ENCODE results near the gene PTCH2. TPM values are rescaled to one million over a fixed set of nuclear protein-coding genes. Genes with fewer than 3 reads are reported as not detected.

PTCH2 gene
- total RNA-seq, 5 donors from 2014 or later (not counting 1 experiment from before 2014, with no cell fraction given), result 0.89 to 2.3 (median 1.3) TPM

DNA sequence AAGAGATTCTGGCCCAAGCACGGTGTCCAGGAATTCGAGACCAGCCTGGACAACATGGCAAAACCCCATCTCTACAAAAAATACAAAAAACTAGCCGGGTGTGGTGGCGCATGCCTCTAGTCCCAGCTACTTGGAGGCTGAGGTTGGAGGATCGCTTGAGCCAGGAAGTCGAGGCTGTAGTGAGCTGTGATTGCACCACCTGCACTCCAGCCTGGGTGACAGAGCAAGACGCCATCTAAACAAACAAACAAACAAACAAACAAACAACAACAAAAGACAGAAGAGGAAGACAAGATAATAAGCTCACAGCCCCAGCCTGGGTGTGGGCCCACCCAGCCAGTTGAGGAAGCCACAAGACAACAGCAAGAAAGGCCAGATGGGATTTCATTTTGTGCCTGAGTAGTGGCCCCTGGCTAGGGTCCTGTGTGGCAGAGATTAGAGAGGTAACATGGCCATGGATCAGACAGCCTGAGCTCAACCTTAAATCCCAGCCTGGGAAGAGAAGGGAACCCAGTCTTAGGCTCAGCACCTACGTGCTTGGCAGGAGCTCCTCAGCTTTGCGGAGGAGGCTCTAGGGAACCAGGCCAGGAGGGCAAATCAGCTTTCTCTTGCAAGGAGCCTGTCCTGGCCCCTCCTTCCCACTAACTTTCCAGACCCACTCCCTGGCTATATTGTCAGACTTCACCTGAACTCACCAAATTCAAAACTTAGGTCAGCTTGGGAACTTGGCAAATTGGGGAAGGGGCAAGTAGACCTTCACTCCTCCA, 50.1 kb downstream of the PTCH2 start:
- Histone ChIP-seq H3K4me1 (ENCODE audit: control insufficient read depth in 1 of 2, extremely low read depth in 1 of 2, insufficient read depth in 2 of 2, low read length in 2 of 2) (no peaks in the 10 kb centered on the region), H3K27me3 (replicated peaks in 1 of 2; ENCODE audit: control insufficient read depth in 2 of 2, extremely low read depth in 1 of 2, insufficient read depth in 2 of 2, low read length in 1 of 2) (no peaks in the 10 kb centered on the region), H3K27ac (ENCODE audit: low read length) (no peak overlapping the region), H3K36me3 (ENCODE audit: control insufficient read depth in 2 of 2, extremely low read depth in 1 of 2, insufficient read depth in 1 of 2, low read length in 1 of 2) (no peaks in the 10 kb centered on the region), H3K4me3 (ENCODE audit: control insufficient read depth in 1 of 2, extremely low read depth in 1 of 2, low read length in 1 of 2) (no peak overlapping the region), H3K9me3 (no peaks in the 10 kb centered on the region)
- Mint-ChIP-seq H3K4me3 (no peak overlapping the region), H3K36me3 (no peaks in the 10 kb centered on the region), H3K4me1 (no peaks in the 10 kb centered on the region), H3K27me3 (no peaks in the 10 kb centered on the region), H3K27ac (no peak overlapping the region), H3K9me3 (no peaks in the 10 kb centered on the region)
- POLR2A ChIA-PET, result no interaction called here
- CTCF ChIA-PET, result interaction anchor here (0.6 to 1.2 kb wide), 5 partner anchors 17 to 511 kb away, joined by 3 to 5 read pairs (median 4); partner anchors contain the start of gene RPS8 (in 1 of the 2)
- ATAC-seq (replicated peaks in 1 of 4), result no peak
- WGBS (ENCODE audit: insufficient coverage), result 79% methylated on average over 2 of the region's 9 CpGs
- no peak for DNase-seq

DNA sequence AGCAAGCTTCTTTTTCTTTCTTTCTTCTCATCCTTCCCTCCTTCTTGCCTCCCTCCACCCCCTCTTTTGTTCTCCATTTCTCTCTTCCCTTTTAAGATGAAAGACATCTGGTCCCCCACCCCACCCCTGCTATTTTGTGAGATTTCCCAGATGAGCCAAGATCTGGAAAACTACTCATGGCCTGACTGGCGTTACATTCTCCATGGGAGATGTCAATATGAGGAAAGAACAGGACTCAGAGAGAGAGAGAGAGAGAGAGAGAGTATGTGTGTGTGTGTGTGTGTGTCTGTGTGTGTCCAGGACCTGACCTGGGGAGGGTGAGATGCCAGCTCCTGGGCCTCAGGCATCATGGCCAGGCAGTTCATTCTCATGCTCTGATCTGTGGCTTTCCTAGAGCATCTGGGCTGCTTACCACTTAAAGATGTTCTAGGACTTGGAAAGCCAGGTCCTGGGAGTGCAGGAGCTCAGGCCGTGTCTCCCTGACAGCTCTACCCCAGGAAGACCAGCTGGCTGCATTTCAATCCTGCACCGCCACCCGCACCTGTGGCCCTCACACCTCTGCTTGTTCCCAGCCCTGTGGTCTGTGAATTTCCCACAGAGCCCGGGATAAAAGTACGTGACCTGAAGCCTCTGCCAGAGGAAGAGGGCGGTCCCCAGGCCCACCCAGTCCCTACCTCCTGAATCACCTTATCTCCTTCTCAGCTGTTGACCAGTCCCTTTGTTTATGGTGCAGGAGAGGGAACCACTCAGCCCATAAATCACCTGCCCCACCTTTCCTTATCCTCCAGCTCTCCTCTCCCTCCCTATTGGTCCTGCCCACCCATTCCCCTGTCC, 51.9 kb downstream of the PTCH2 start:
- Histone ChIP-seq H3K36me3 (ENCODE audit: control insufficient read depth in 2 of 2, extremely low read depth in 1 of 2, insufficient read depth in 1 of 2, low read length in 1 of 2) (no peaks in the 10 kb centered on the region), H3K9me3 (no peaks in the 10 kb centered on the region), H3K27me3 (replicated peaks in 1 of 2; ENCODE audit: control insufficient read depth in 2 of 2, extremely low read depth in 1 of 2, insufficient read depth in 2 of 2, low read length in 1 of 2) (no peaks in the 10 kb centered on the region), H3K4me3 (ENCODE audit: control insufficient read depth in 1 of 2, extremely low read depth in 1 of 2, low read length in 1 of 2) (no peak overlapping the region), H3K27ac (ENCODE audit: low read length) (no peak overlapping the region), H3K4me1 (ENCODE audit: control insufficient read depth in 1 of 2, extremely low read depth in 1 of 2, insufficient read depth in 2 of 2, low read length in 2 of 2) (peaks cover 0 to 7% of the 10 kb centered on the region in 2 experiments)
- Mint-ChIP-seq H3K4me3 (no peak overlapping the region), H3K27me3 (no peaks in the 10 kb centered on the region), H3K4me1 (peaks cover 4 to 6% (median 4%) of the 10 kb centered on the region in 3 donors), H3K36me3 (no peaks in the 10 kb centered on the region), H3K27ac (peak overlapping the region in 1 of 2 donors; percentile 55), H3K9me3 (no peaks in the 10 kb centered on the region)
- 77% methylated on average over 6 of the region's 7 CpGs for WGBS (ENCODE audit: insufficient coverage)
- ATAC-seq (replicated peaks in 1 of 4) (no peak), DNase-seq (no peak)
- POLR2A ChIA-PET, result interaction anchor here (0.6 to 0.7 kb wide), 2 partner anchors 28 to 73 kb away, joined by 3 read pairs; no protein-coding TSS in a partner anchor
- CTCF ChIA-PET, result interaction anchor here in 1 of 2 donors (1.0 to 3.8 kb wide), 4 partner anchors 9 to 512 kb away, joined by 3 to 12 read pairs (median 6); partner anchors contain the start of gene PLK3

DNA sequence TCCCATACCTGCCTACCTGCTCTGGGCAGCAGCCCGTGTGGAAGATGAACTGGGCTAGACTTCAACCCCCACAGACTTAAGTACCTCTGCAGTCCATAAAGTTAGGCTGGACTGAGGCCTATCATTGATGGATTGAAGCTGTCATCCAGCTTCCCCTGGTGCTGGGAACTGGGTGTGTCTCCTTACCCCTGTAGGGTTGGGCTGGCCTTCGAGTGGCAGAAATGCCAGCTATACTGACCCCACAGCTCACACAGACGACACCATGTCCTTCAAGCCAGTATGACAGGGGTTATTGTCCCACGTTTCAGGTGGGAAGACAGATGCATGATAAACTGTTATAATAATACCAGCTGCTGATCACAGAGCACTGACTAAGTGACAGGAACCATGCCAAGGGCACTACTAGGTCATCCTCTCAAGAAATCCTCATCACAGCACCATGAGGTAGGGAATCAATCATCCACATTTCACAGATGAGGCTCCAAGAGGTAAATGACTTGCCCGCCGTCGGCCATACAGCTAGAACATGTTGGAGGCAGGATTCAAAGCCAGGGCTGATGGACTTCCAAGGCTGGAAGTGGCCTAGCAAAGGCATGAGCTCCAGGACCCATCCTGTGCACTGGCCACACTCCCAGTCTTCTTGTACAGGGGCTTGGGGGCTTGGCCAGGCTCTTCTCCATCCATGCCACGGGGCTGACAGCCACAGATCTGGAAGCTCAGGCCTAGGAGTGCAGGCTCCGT, 54.8 kb downstream of the PTCH2 start, which contains the start of gene BEST4:
Gene BEST4 (minus strand): TSS at position 51 of the 741 bp plus-strand sequence. CDS start 465 bp downstream, outside the sequence.
- ATAC-seq (replicated peaks in 1 of 4) (no peak), DNase-seq (no peak)
- peaks cover 25 to 27% (median 26%) of the 10 kb centered on the region in 3 donors for H3K4me1 Mint-ChIP-seq
- no peaks in the 10 kb centered on the region for H3K27me3 ChIP-seq (replicated peaks in 1 of 2; ENCODE audit: control insufficient read depth in 2 of 2, extremely low read depth in 1 of 2, insufficient read depth in 2 of 2, low read length in 1 of 2)
- no peaks in the 10 kb centered on the region for H3K9me3 Mint-ChIP-seq
- no peak within 1 kb of the TSS for H3K4me3 Mint-ChIP-seq
- no peak within 1 kb of the TSS for H3K4me3 ChIP-seq (ENCODE audit: control insufficient read depth in 1 of 2, extremely low read depth in 1 of 2, low read length in 1 of 2)
- H3K27ac ChIP-seq (ENCODE audit: low read length), result no peak within 1 kb of the TSS
- no peaks in the 10 kb centered on the region for H3K36me3 ChIP-seq (ENCODE audit: control insufficient read depth in 2 of 2, extremely low read depth in 1 of 2, insufficient read depth in 1 of 2, low read length in 1 of 2)
- no peaks in the 10 kb centered on the region for H3K27me3 Mint-ChIP-seq
- peak within 1 kb of the TSS; percentile 22 to 61 for H3K27ac Mint-ChIP-seq
- 97% methylated on average over 6 of the region's 9 CpGs for WGBS (ENCODE audit: insufficient coverage)
- H3K4me1 ChIP-seq (ENCODE audit: control insufficient read depth in 1 of 2, extremely low read depth in 1 of 2, insufficient read depth in 2 of 2, low read length in 2 of 2), result peaks cover 15 to 34% of the 10 kb centered on the region in 2 experiments
- H3K36me3 Mint-ChIP-seq, result no peaks in the 10 kb centered on the region
- no peaks in the 10 kb centered on the region for H3K9me3 ChIP-seq
- ChIA-PET POLR2A (interaction anchor here in 1 of 2 donors (0.6 kb wide), 1 partner anchor 14 kb away, joined by 4 read pairs; no protein-coding TSS in a partner anchor), CTCF (interaction anchor here (0.6 to 3.8 kb wide), 4 partner anchors 12 to 1812 kb away, joined by 3 to 12 read pairs (median 4); partner anchors contain the start of gene PLK3 (in 1 of the 2))

DNA sequence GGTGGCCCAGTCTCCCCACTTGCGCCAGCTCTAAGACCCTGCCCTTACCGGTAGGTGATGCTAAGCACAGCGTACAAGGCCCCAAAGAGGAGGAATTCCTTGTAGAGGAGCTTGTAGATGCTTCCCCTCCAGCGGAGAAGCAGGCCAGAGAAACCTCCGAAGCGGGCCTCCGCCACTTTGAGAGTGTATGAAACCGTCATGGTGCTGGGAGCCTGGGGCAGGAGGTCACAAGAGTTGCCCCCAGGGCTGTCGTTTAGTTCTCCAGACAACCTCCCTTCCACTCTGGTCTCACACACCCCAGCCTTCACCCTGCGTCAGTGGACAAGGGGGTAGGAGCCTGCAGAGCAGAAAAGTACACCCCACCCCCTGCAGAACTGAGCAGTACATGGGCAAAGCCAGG, 55.5 kb downstream of the PTCH2 start:
- Histone ChIP-seq H3K27me3 (replicated peaks in 1 of 2; ENCODE audit: control insufficient read depth in 2 of 2, extremely low read depth in 1 of 2, insufficient read depth in 2 of 2, low read length in 1 of 2) (no peaks in the 10 kb centered on the region), H3K27ac (ENCODE audit: low read length) (no peak overlapping the region), H3K36me3 (ENCODE audit: control insufficient read depth in 2 of 2, extremely low read depth in 1 of 2, insufficient read depth in 1 of 2, low read length in 1 of 2) (no peaks in the 10 kb centered on the region), H3K4me3 (ENCODE audit: control insufficient read depth in 1 of 2, extremely low read depth in 1 of 2, low read length in 1 of 2) (no peak overlapping the region), H3K9me3 (no peaks in the 10 kb centered on the region), H3K4me1 (ENCODE audit: control insufficient read depth in 1 of 2, extremely low read depth in 1 of 2, insufficient read depth in 2 of 2, low read length in 2 of 2) (peaks cover 15 to 37% of the 10 kb centered on the region in 2 experiments)
- ChIA-PET CTCF (interaction anchor here (0.6 to 3.8 kb wide), 4 partner anchors 10 to 706 kb away, joined by 3 to 12 read pairs (median 6); partner anchors contain the start of gene PLK3 (in 1 of the 2)), POLR2A (interaction anchor here in 1 of 2 donors (0.5 kb wide), 1 partner anchor 13 kb away, joined by 8 read pairs; no protein-coding TSS in a partner anchor)
- ATAC-seq (replicated peaks in 1 of 4), result no peak
- no peak overlapping the region for H3K27ac Mint-ChIP-seq
- no peaks in the 10 kb centered on the region for H3K27me3 Mint-ChIP-seq
- no peak overlapping the region for H3K4me3 Mint-ChIP-seq
- peaks cover 27 to 28% (median 28%) of the 10 kb centered on the region in 3 donors for H3K4me1 Mint-ChIP-seq
- WGBS (ENCODE audit: insufficient coverage), result 100% methylated on average over 4 of the region's 10 CpGs
- H3K36me3 Mint-ChIP-seq, result no peaks in the 10 kb centered on the region
- H3K9me3 Mint-ChIP-seq, result no peaks in the 10 kb centered on the region
- DNase-seq, result no peak

DNA sequence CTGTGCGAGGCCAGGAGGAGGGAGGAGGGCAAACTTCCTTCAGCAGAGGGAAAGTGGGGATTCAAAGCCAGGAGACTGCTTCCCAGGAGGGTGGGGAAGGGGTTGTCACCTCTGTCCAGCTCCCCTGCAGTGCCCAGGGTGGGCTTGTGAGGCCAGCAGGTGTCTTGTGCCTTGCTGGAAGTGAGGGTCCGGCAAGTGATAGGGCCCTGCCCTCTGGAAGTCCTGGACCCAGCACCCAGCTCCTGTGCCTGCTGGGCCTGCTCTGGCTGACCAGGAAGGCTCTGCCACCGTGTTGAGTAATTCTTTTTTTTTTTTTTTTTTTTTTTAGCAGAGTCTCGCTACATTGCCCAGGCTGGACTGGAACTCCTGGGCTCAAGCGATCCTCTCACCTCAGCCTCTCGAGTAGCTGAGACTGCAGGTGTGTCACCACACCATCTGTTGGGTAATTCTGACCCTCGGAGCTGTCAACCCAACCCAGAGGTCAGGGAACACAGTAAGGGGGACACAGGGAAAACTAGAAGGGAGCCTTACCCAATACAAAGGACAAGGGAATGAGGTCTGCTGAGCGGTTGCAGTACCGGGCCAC, 56.1 kb downstream of the PTCH2 start:
- Histone ChIP-seq H3K4me1 (ENCODE audit: control insufficient read depth in 1 of 2, extremely low read depth in 1 of 2, insufficient read depth in 2 of 2, low read length in 2 of 2) (peaks cover 15 to 37% of the 10 kb centered on the region in 2 experiments), H3K27me3 (replicated peaks in 1 of 2; ENCODE audit: control insufficient read depth in 2 of 2, extremely low read depth in 1 of 2, insufficient read depth in 2 of 2, low read length in 1 of 2) (no peaks in the 10 kb centered on the region), H3K9me3 (no peaks in the 10 kb centered on the region), H3K4me3 (ENCODE audit: control insufficient read depth in 1 of 2, extremely low read depth in 1 of 2, low read length in 1 of 2) (peak overlapping the region in 1 of 2 donors; percentile 64), H3K27ac (ENCODE audit: low read length) (peak overlapping the region; percentile 60), H3K36me3 (ENCODE audit: control insufficient read depth in 2 of 2, extremely low read depth in 1 of 2, insufficient read depth in 1 of 2, low read length in 1 of 2) (no peaks in the 10 kb centered on the region)
- Mint-ChIP-seq H3K4me1 (peaks cover 28% of the 10 kb centered on the region in 3 donors), H3K36me3 (no peaks in the 10 kb centered on the region), H3K27ac (peak overlapping the region; percentile 78 to 85), H3K9me3 (no peaks in the 10 kb centered on the region), H3K4me3 (peak overlapping the region; percentile 64 to 74 (median 69)), H3K27me3 (no peaks in the 10 kb centered on the region)
- ChIA-PET CTCF (interaction anchor here (0.6 to 3.8 kb wide), 4 partner anchors 9 to 707 kb away, joined by 3 to 12 read pairs (median 6); partner anchors contain the start of gene PLK3 (in 1 of the 2)), POLR2A (no interaction called here)
- no peak for DNase-seq
- ATAC-seq (replicated peaks in 1 of 4), result no peak
- WGBS (ENCODE audit: insufficient coverage), result 91% methylated on average over 4 of the region's 9 CpGs
